HEK293 (cell line): ENCODE measurements around the gene RNF19B.

Source experiments
- CTCF ChIA-PET: fragments of 350-600 bp; formaldehyde crosslinking; extraction: SDS; loops from one replicate; lab custom pipeline; 2021; ENCODE audit warnings: antibody characterized with exemption; lab: Yijun Ruan, JAX
- POLR2A ChIA-PET: fragments of 300-600 bp; formaldehyde crosslinking; extraction: SDS; loops from one replicate; lab custom pipeline; 2020; ENCODE audit warnings: antibody characterized with exemption, inconsistent platforms; lab: Yijun Ruan, JAX
- H3K27ac ChIP-seq: fragments of 200-500 bp; sonication (Bioruptor generic); 2 replicates; pipeline ENCODE4 v1.5.1; 2014; ENCODE audit warnings: low read depth, low read length, control low read depth, inconsistent platforms; ENCODE audit errors: extremely low read depth
- H3K36me3 ChIP-seq, 2 experiments: fragments of 200-500 bp in 1 of 2; sonication (Bioruptor generic) in 1 of 2; 1 replicate in 1 of 2; 2 replicates in 1 of 2; pipeline ENCODE4 v1.5.1; 2014 to 2017; ENCODE audit warnings: inconsistent platforms in 2 of 2, low read length in 2 of 2; ENCODE audit not compliant: control insufficient read depth in 2 of 2, insufficient read depth in 1 of 2
- H3K4me1 ChIP-seq: fragments of 200-500 bp; sonication (Bioruptor generic); 2 replicates; pipeline ENCODE4 v1.5.1; 2014; ENCODE audit warnings: mild to moderate bottlenecking, low read length, inconsistent platforms; ENCODE audit not compliant: control insufficient read depth, insufficient read depth
- H3K4me3 ChIP-seq: 2 replicates; pipeline ENCODE4 v1.5.1; 2011; ENCODE audit warnings: low read depth, mild to moderate bottlenecking, control low read depth, low read length, moderate library complexity
- H3K9me3 ChIP-seq: fragments of 200-500 bp; sonication (Bioruptor generic); 2 replicates; pipeline ENCODE4 v1.5.1; 2014; ENCODE audit warnings: low read depth, low read length, inconsistent platforms; ENCODE audit not compliant: control insufficient read depth, insufficient read depth
- HOXC10 ChIP-seq: sonication (generic); formaldehyde crosslinking; IDR thresholded peaks from 2 replicates; pipeline ENCODE4 v1.8.1; 2023; ENCODE audit warnings: mild to moderate bottlenecking, missing genetic modification reagents
- HOXD13 ChIP-seq: sonication (generic); formaldehyde crosslinking; IDR thresholded peaks from 2 replicates; pipeline ENCODE4 v1.8.0; 2022; ENCODE audit warnings: missing genetic modification reagents, borderline replicate concordance
- SALL2 ChIP-seq: fragments of 450-650 bp; formaldehyde crosslinking; IDR thresholded peaks from 2 replicates; pipeline ENCODE4 v1.5.0; 2017; ENCODE audit warnings: missing biosample characterization, mild to moderate bottlenecking, missing genetic modification characterization, borderline replicate concordance
- ZBTB11 ChIP-seq: fragments of 450-650 bp; formaldehyde crosslinking; conservative IDR thresholded peaks from 2 replicates; pipeline ENCODE4 v1.5.1; 2016; ENCODE audit warnings: low read depth, missing biosample characterization, missing genetic modification characterization
- ZBTB17 ChIP-seq: fragments of 450-650 bp; formaldehyde crosslinking; IDR thresholded peaks from 2 replicates; pipeline ENCODE4 v1.5.1; 2016; ENCODE audit warnings: missing biosample characterization, missing genetic modification characterization
- ZNF121 ChIP-seq: fragments of 450-650 bp; formaldehyde crosslinking; IDR thresholded peaks from 2 replicates; pipeline ENCODE4 v1.5.1; 2016; ENCODE audit warnings: missing biosample characterization, missing genetic modification characterization
- ZNF169 ChIP-seq: fragments of 450-650 bp; formaldehyde crosslinking; IDR thresholded peaks from 2 replicates; pipeline ENCODE4 v1.5.1; 2016; ENCODE audit warnings: missing biosample characterization, missing genetic modification characterization
- ZNF24 ChIP-seq: fragments of 450-650 bp; formaldehyde crosslinking; IDR thresholded peaks from 2 replicates; pipeline ENCODE4 v1.5.1; 2016; ENCODE audit warnings: missing biosample characterization, missing genetic modification characterization
- ZNF248 ChIP-seq: fragments of 450-650 bp; formaldehyde crosslinking; IDR thresholded peaks from 2 replicates; pipeline ENCODE4 v1.5.1; 2017; ENCODE audit warnings: missing biosample characterization, missing genetic modification characterization
- ZNF26 ChIP-seq: fragments of 450-650 bp; formaldehyde crosslinking; IDR thresholded peaks from 2 replicates; pipeline ENCODE4 v1.5.1; 2016; ENCODE audit warnings: missing biosample characterization, missing genetic modification characterization
- ZNF335 ChIP-seq: fragments of 450-650 bp; formaldehyde crosslinking; conservative IDR thresholded peaks from 2 replicates; pipeline ENCODE4 v1.5.1; 2016; ENCODE audit warnings: missing biosample characterization, missing genetic modification characterization
- ZNF366 ChIP-seq: fragments of 450-650 bp; formaldehyde crosslinking; conservative IDR thresholded peaks from 2 replicates; pipeline ENCODE4 v1.5.1; 2016; ENCODE audit warnings: missing biosample characterization, missing genetic modification characterization
- ZNF426 ChIP-seq: fragments of 450-650 bp; formaldehyde crosslinking; IDR thresholded peaks from 2 replicates; pipeline ENCODE4 v1.5.1; 2017; ENCODE audit warnings: missing biosample characterization, missing genetic modification characterization, mild to moderate bottlenecking, inconsistent platforms, moderate library complexity
- ZNF521 ChIP-seq: fragments of 450-650 bp; formaldehyde crosslinking; IDR thresholded peaks from 2 replicates; pipeline ENCODE4 v1.5.1; 2017; ENCODE audit warnings: missing biosample characterization, mild to moderate bottlenecking, missing genetic modification characterization
- ZNF624 ChIP-seq: fragments of 450-650 bp; formaldehyde crosslinking; IDR thresholded peaks from 2 replicates; pipeline ENCODE4 v1.5.1; 2017; ENCODE audit warnings: missing biosample characterization, missing genetic modification characterization
- ZNF677 ChIP-seq: fragments of 450-650 bp; IDR thresholded peaks from 2 replicates; pipeline ENCODE4 v1.5.0; 2018; ENCODE audit warnings: missing biosample characterization, mild to moderate bottlenecking, missing genetic modification characterization, moderate library complexity
- TF ChIP-seq, protein P1 (sequence below): fragments of 450-650 bp; formaldehyde crosslinking; IDR thresholded peaks from 2 replicates; pipeline ENCODE4 v1.5.1; 2016; ENCODE audit warnings: missing biosample characterization, missing genetic modification characterization
- TF ChIP-seq, protein P2 (sequence below): IDR thresholded peaks from 2 replicates; pipeline ENCODE4 v1.6.1; 2011; ENCODE audit warnings: mild to moderate bottlenecking, low read depth, low read length, borderline replicate concordance
- TF ChIP-seq, protein P3 (sequence below): fragments of 450-650 bp; formaldehyde crosslinking; IDR thresholded peaks from 2 replicates; pipeline ENCODE4 v1.5.1; 2016; ENCODE audit warnings: missing biosample characterization, missing genetic modification characterization

Gene RNF19B

GRCh38 chr1:32972814-32973428 is 8.3 kb upstream of the RNF19B start (continued):
- TF ChIP-seq, protein P1, sequence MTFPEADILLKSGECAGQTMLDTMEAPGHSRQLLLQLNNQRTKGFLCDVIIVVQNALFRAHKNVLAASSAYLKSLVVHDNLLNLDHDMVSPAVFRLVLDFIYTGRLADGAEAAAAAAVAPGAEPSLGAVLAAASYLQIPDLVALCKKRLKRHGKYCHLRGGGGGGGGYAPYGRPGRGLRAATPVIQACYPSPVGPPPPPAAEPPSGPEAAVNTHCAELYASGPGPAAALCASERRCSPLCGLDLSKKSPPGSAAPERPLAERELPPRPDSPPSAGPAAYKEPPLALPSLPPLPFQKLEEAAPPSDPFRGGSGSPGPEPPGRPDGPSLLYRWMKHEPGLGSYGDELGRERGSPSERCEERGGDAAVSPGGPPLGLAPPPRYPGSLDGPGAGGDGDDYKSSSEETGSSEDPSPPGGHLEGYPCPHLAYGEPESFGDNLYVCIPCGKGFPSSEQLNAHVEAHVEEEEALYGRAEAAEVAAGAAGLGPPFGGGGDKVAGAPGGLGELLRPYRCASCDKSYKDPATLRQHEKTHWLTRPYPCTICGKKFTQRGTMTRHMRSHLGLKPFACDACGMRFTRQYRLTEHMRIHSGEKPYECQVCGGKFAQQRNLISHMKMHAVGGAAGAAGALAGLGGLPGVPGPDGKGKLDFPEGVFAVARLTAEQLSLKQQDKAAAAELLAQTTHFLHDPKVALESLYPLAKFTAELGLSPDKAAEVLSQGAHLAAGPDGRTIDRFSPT (tag by site-specific recombination), result peak; percentile 76; the same call in 1 of the 2 replicates
- TF ChIP-seq ZBTB11 (peak; percentile 31; the same call in 1 of the 2 replicates), ZNF24 (tag by site-specific recombination) (0 out of 2 replicates have a peak, but pooled peaks have one; percentile 33), ZNF26 (tag by site-specific recombination) (no peak), ZNF366 (0 out of 2 replicates have a peak, but pooled peaks have one; percentile 36), SALL2 (tag by site-specific recombination) (no peak), ZNF677 (0 out of 2 replicates have a peak, but pooled peaks have one; percentile 18), HOXD13 (CRISPR knock-in tag) (no peak), ZNF426 (tag by site-specific recombination) (no peak), HOXC10 (CRISPR knock-in tag) (no peak), ZNF624 (tag by site-specific recombination) (no peak), ZNF121 (tag by site-specific recombination) (peak; percentile 34; the same call in 1 of the 2 replicates), ZNF335 (peak; percentile 89), ZNF521 (tag by site-specific recombination) (no peak)
- TF ChIP-seq, protein P2, sequence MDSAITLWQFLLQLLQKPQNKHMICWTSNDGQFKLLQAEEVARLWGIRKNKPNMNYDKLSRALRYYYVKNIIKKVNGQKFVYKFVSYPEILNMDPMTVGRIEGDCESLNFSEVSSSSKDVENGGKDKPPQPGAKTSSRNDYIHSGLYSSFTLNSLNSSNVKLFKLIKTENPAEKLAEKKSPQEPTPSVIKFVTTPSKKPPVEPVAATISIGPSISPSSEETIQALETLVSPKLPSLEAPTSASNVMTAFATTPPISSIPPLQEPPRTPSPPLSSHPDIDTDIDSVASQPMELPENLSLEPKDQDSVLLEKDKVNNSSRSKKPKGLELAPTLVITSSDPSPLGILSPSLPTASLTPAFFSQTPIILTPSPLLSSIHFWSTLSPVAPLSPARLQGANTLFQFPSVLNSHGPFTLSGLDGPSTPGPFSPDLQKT, result no peak
- TF ChIP-seq, protein P3, sequence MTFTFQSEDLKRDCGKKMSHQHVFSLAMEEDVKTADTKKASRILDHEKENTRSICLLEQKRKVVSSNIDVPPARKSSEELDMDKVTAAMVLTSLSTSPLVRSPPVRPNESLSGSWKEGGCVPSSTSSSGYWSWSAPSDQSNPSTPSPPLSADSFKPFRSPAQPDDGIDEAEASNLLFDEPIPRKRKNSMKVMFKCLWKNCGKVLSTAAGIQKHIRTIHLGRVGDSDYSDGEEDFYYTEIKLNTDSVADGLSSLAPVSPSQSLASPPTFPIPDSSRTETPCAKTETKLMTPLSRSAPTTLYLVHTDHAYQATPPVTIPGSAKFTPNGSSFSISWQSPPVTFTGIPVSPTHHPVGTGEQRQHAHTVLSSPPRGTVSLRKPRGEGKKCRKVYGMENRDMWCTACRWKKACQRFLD (tag by site-specific recombination), result no peak

GRCh38 chr1:32971576-32971975 is 7.0 kb upstream of the RNF19B start:
- H3K27ac ChIP-seq, result no peak overlapping the region
- ChIA-PET CTCF (no interaction called here), POLR2A (no interaction called here)
- TF ChIP-seq ZBTB17 (tag by site-specific recombination) (0 out of 2 replicates have a peak, but pooled peaks have one; percentile 5), ZNF248 (tag by site-specific recombination) (no peak), ZNF169 (tag by site-specific recombination) (no peak)
- no peaks in the 10 kb centered on the region for H3K9me3 ChIP-seq
- no peak overlapping the region for H3K4me3 ChIP-seq
- no peaks in the 10 kb centered on the region for H3K4me1 ChIP-seq
- no peaks in the 10 kb centered on the region for H3K36me3 ChIP-seq
